Vagina (tissue), 2 donors: Measurements from ENCODE around the gene HIBCH.

Experiments
- CTCF ChIP-seq, 3 experiments: fragments of 450-650 bp in 2 of 3; fragments of 200-600 bp in 1 of 3; sonication (generic) in 1 of 3; IDR thresholded peaks; one replicate each; pipeline ENCODE4 v1.5.1; 2017 to 2019; ENCODE audit warnings: antibody characterized with exemption in 3 of 3, mild to moderate bottlenecking in 2 of 3, moderate library complexity in 2 of 3
- POLR2AphosphoS5 ChIP-seq, 2 donors: sonication (generic); formaldehyde crosslinking; IDR thresholded peaks; one replicate each; pipeline ENCODE4 v1.9.0; 2017; ENCODE audit warnings: antibody characterized with exemption in 2 of 2, mild to moderate bottlenecking in 2 of 2, low read depth in 1 of 2; ENCODE audit not compliant: insufficient read depth in 1 of 2

- TF ChIP-seq CTCF (IDR thresholded peaks at IDR 0.05) (no peak), POLR2AphosphoS5 (IDR thresholded peaks at IDR 0.05; ENCODE audit: insufficient read depth in 1 of 2, low read depth in 1 of 2) (no peak)
Observed at GRCh38 chr2:190197143-190197720, 122.4 kb downstream of the HIBCH start.
